ENCODE results near the gene KCNA4.
"Not testable (repeated sequence)": the region's sequence is repeated elsewhere in the genome, so short reads cannot be mapped to it uniquely, and the experiment has no call there.

KCNA4 gene

DNA sequence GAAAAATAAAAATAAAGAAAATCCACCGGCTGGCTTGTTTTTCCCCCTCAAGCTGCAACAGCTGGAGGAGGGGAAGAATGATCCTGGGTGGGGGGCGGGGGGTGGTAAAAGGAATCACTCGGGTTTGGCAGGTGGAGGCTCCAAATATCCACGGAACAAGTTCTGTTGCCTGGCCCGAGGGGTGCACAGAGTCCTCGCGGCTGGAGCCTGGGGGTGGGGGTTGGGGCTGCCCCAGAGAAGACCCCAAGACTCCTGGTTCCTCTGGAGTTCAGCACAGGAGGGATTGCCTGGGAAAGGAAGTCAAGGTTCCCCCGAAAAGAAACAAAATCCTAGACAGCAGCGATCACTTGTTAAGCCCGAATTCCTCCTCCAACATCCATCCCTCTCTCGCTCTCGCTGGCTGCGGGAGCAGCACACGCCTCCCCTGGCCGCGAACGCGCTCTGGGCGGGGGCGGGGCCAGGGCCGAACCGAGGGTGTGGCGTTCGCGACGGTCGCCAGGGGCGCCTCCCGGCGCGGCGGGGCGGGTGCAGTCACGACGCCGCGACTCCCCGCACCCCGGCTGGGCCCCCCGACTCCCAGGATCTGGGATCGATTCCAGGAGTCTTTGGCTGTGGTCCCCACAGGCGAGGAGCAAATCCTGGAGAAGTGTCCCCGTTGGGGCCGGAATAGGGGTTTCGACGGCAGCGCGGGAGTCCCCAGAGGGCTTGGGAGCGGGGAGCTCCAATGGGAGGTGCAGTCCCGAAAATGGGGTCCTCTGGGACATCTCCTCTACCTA lies at the start of gene KCNA4:
Gene KCNA4, minus strand, starts transcription at position 443 of the 776 bp plus-strand sequence. CDS start 4,352 bp downstream, outside the sequence.
- no peak for DNase-seq

GRCh38 chr11:30062103-30062502 lies 45.3 kb upstream of the KCNA4 start:
- no peak for DNase-seq

GRCh38 chr11:30059172-30059815 lies 42.5 kb upstream of the KCNA4 start:
- DNase-seq, result no peak

DNA sequence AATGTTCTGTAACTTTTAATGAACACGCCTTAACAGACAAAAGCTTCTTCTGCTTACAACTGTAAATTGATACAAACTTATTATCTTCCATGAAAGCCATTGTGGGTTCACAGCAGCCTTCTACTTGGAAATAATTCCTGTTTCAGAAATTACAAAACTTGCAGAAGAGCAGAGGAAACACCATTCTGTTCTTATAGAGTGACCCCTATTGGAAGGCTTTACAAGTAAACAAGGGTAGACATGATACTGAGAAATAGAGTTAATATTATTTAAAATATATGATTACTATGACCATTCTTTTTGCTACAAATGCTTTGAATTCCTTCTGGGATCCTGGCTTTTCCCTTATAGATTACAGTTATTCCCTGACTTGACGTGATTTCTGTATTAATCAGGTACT lies 32.4 kb upstream of the KCNA4 start:
- no peak for DNase-seq

- peak; percentile 25 for DNase-seq
Measured at GRCh38 chr11:30046578-30046945, 29.7 kb upstream of the KCNA4 start.

- DNase-seq, result no peak
Measured at GRCh38 chr11:30045921-30046577, 29.2 kb upstream of the KCNA4 start.

DNA sequence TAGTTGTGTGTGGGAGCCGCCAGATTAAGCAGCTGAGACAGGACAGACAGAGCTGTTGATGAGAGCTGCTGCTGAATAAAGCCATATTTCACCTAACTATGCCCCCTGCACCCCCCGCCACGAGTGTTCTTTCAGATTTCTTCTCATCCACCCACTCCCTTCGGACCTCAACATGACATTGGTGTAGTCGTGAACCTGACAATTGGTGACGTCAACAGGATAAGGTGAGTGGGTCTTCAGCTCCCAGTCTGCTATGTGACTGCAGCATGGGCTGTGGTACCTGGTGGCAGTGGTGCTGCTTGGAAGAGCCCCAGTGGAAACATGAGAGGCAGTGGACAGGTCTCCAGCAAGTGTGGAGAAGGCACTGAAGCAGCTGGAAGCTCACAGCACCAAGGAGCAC lies 28.3 kb upstream of the KCNA4 start:
- no peak for DNase-seq

DNA sequence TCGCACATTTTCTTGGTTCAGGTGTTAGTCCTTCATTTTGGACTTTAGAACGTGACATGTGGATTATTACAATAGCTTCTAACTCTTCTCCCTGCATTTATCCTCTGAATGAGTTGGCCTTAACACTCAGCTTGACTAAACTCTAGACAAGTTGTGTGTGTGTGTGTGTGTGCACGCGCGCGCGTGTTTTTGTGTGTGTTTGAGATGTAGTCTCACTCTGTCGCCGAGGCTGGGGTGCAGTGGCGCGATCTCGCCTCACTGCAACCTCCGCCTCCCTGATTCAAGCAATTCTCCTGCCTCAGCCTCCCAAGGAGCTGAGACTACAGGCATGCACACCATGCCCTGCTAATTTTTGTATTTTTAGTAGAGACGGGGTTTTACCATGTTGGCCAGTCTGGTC lies 24.3 kb upstream of the KCNA4 start:
- no peak for DNase-seq

DNA sequence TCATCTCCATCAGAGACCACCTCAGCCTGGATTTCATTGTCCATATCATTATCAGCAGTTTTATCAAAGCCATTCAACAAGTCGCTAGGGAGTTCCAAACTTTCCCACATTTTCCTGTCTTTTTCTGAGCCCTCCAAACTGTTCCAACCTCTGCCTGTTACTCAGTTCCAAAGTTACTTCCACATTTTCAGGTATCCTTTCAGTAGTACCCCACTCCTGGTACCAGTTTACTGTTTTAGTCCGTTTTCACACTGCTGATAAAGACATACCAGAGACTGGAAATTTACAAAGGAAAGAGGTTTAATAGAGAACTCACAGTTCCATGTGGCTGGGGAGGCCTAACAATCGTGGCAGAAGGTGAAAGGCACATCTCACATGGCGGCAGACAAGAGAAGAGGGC lies 17.9 kb upstream of the KCNA4 start:
- not testable (repeated sequence) for DNase-seq

DNA sequence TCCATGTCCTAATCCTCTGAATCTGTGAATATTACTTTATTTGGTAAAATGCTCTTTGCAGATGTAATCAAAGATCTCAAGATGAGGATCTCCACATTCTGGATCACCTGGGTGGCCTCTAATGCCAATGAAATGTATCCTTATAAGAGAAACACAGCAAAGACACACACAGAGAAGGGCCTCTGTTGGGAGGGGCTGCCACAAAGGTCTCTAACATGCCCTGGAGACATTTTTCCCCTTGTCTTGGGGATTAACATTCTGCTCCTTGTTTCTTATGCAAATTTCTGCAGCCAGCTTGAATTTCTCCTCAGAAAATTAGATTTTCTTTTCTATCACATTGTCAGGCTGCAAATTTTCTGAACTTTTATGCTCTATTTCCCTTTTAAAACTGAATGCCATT lies 17.3 kb upstream of the KCNA4 start:
- DNase-seq, result not testable (repeated sequence)

GRCh38 chr11:30025396-30026139 lies 8.7 kb upstream of the KCNA4 start:
- no peak for DNase-seq

DNA sequence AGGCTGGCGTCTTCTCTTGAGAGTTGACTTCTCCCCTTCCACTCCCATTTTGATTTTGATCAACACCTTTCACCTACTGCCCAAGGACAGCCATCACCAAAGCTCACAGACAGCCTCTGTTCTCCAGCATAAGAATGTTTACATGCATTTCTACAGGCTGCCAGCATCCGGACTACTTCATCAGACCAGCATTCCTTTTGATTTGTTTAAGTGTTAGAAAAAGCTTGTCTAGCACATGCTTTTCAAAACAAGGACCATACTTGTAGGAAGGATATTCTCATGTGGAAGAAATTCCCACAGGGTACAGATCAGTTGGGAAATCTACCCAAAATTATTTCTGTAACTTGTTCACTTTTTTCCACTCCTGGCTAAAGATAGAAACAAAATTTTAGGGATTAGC lies 6.2 kb upstream of the KCNA4 start:
- no peak for DNase-seq

DNA sequence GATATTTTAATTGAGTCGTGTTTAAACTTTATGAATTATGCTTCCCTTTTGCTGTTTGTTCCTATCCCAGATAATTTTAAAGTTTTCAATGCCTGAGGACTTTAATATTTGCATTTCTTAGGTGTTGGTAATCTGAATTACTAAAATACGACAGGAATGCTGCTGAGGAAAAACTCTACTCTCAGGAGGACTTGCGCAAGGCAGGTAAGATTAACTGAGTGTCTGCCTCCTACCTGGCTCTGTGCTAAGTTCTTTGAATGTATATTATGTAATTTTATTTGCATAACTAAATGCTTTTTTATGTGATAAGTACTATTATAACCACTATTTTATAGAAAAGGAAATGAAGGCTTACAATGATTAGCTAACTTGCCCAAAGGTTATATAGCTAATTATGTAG lies 2.7 kb upstream of the KCNA4 start:
- no peak for DNase-seq

DNA sequence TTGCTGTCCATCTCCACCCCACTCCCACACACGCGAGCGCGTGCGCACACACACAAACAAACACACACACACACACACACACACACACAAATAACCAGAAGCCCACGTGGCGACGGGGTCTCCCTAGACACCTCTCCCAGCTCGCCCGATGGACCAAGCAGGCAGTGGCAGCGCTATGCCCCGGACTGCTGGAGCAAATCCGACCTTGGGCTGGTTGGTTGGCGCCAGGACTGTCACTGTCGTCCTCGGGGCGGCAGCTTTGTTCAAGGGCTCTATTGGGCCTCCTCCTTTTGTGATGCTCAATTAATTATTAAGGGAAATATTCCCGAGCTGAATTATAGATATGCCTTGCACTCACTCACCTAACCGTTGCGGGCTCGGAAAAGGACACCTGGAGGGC lies 1.7 kb upstream of the KCNA4 start:
- DNase-seq, result no peak

DNA sequence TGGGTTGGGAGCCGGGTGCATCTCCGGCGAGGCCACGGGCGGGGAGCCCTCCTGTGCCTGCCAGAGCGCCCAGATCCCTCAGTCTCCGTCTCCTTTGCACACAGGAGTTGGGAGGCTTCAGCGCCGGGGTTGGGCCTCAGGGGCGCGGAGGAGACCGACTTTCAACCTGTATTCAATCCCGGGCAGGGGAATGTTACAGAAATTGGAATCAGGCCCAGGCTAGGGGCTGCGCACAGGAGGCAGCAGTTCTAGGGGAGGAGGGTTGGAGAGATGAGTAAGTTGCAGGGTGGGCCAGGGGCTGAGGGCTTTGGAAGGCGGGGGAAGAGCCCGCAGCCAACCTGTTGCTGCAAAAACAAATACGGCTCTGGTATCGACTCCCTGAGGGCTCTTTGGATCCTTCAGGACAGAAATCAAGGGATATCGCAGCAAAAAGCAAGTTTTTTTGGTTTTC lies 640 bp upstream of the KCNA4 start:
- no peak for DNase-seq

GRCh38 chr11:30015725-30016412 lies 961 bp downstream of the KCNA4 start:
- DNase-seq, result no peak

- DNase-seq, result no peak
Measured at GRCh38 chr11:30012346-30012745, 4.5 kb downstream of the KCNA4 start.

DNA sequence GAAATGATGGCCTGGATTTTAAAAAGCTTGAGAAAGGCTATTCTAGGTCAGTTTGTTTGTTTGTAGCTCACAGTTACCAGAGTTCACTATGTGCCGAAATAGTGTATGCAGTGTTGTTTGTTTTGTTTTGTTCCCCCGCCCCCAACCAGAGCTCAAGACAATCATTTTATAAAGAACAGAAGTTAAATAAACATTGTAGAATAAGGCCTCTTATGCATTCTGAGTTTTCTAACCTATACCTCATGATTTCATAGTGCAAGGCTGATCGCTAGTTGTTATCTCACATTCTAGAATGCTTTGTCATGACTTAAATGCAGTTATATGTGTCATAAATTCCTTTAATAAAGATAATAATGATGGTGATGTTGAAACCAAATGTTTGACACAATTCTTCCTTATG lies 7.8 kb downstream of the KCNA4 start:
- DNase-seq, result no peak

- no peak for DNase-seq
Measured at GRCh38 chr11:30006876-30007275, 10.0 kb downstream of the KCNA4 start.

DNA sequence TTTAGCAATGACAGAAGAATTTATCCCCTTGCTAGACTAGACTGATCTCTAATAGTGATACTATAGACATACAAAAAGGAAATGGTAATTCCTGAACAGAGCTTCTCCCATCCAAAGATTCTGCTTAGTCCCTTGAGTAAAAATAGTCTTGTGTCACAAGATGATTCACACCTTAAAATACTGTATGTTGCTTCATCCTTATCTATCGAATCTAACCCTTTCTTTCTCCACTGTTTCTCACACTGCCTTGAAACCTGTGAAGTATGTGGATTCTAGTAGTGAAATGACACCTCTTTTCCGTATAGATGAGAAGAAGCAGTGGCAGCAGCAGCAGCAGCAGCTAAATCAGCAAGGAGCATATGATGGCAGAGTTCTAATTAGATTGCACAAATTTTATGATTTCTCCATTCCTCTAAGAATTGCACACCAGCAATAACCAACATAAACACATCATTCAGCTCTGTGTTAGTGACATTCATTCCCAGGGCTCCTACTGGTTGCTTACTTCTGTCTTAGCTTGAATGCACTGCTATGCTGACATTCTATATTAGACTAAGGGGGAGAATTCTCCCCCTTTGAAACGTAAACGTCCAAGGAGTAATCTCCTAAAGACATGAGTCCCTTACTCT lies 14.6 kb downstream of the KCNA4 start:
- DNase-seq, result no peak

GRCh38 chr11:30000986-30001750 lies 15.7 kb downstream of the KCNA4 start:
- no peak for DNase-seq
